ENCODE data around the gene SH3RF1.

Gene SH3RF1

DNA sequence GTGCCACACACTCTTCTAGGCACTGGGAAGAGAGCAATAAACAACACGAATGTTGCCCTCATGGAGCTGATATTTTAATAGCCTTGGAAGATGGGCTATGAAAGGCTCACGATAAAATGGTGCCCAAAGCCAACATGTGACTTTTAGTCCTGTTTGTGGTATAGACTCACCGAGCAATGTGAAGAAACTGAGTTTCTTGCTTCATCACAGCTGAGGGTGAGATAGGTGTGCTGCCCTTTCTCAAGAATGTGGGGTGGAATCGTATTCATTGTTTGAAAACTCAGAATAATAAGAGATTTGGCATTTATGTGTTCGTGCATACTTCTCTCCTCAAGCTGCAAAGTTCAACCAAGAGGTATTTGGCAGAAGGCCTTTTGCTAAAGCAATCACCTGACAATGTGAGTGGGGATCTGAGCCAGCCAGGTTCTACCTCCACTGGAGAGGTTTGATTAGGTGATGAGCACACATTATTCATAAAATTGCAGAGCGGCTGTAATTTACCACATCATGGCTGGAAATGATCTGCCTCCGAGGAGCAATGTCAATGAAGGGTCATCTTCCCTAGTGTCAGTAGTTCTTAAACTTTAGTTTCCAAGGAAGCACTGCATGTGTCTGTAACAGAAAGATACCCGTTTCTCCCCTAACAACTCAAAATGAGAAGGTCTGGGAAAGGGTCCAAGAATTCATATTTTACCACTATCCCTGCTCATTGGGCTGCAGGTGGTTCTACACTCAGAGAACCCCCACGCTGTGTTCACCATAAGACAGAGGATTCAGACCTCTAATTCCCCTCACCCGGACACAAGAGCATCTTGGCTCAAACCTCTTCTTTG is 218.8 kb downstream of the SH3RF1 start:
- no peak for TF ChIP-seq POLR2A (IDR thresholded peaks at IDR 0.05; ENCODE audit: low read depth, low read length)
- no peak for FAIRE-seq
- no peak for DNase-seq (ENCODE audit: insufficient read length, low spot score)

DNA sequence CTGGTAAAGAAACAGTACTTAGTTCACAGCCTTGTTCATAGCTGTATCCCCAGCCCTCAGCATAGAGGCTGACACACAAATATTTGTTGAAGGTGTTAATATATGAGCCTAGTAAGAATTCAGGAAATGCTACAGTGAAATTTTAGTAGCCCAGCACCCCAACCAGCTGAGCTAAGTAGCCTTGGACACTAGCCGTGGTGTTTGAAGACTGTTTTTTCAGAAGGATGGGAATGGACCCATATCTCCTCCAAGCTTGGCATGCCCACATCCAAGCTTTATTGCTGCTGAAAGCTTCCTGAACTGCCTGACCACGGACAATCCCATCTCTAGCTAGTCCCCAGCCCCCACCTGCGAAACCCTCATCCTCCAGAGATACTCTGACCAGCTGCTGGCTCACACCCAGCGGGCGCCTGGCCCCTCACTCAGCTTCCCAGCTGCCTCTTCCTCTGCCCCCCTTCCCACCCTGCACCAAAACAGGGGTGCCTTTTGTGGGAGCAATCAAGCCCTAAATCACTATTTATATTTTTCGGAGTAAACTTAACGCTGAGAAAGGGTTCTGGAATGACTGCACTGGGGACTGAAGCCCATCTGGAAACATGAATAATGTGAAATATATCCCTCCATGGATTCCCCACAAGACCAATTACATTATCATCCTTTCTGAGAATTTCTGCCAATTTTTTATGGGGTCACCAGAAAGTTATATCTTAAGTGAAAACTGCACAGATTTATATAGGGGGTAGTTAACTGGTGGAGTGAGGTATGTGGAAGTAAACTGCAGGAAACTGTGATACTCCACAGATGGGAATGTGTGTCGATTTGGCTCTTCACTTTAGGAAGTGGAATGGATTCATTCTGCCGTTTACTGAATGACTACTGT is 219.6 kb downstream of the SH3RF1 start:
- no peak for FAIRE-seq
- no peak for TF ChIP-seq POLR2A (IDR thresholded peaks at IDR 0.05; ENCODE audit: low read depth, low read length)
- no peak for DNase-seq (ENCODE audit: insufficient read length, low spot score)

DNA sequence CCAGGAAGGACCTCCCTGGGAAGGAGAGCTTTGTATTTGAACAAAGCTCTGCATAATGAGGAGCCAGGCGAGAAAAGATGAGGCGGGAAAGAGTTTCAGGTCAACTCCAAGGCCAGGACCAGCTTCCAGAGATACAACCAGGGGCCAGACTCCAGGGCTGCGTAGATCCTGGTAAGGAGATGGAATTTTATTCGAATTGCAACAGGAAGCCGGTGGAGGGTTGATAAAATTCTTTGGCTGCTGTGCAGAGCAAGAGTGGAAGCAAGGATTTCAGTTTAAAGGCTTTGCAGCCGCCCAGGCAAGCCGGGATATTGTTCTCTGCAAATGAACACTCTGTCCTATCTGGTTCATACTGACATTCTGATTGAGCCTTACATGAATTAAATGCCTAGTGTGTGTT is 220.5 kb downstream of the SH3RF1 start:
- DNase-seq (ENCODE audit: insufficient read length, low spot score), result no peak
- no peak for FAIRE-seq
- TF ChIP-seq POLR2A (IDR thresholded peaks at IDR 0.05; ENCODE audit: low read depth, low read length), result no peak

DNA sequence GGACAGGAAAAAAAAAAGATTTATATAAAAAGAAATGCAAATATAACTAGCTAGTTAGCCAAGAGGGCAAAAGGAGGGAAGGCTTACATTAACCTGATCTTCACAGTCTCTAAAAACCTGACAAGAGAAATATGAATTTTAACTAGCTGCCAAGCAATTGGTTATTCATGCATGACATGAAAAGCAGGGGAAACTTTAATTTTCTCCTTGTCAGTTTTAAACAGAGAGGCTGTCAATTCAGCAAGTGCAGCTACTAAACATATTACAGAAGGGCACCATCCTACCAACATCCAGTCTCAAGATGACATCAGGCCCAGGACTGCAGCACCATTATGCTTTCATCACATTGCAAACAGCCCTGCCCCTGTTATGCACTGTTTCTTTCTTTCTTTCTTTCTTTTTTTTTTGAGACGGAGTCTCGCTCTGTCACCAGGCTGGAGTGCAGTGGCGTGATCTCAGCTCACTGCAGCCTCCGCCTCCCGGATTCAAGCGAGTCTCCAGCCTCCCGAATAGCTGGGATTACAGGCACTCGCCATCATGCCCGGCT is 221.8 kb downstream of the SH3RF1 start:
- DNase-seq (ENCODE audit: insufficient read length, low spot score), result no peak
- no peak for FAIRE-seq
- TF ChIP-seq POLR2A (IDR thresholded peaks at IDR 0.05; ENCODE audit: low read depth, low read length), result no peak

DNA sequence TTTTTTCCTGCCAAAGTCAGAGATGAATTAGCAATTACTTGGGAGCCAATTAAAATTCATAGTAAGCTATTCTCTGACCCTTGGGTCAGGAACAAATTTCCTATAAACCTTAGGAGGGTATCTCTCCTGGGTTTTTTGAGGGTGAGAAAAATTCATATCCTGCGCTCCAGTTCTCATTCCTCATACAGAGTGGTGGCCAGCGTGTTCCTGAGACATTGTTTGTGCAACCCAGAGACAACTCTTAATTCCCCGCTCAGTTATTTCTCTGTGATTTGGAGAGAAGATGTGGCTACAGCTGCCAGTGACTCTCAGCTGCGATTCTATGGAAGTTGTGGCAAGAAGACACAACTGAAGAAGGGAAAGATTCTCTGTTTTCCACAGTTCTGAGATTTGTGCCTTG is 222.8 kb downstream of the SH3RF1 start:
- no peak for TF ChIP-seq POLR2A (IDR thresholded peaks at IDR 0.05; ENCODE audit: low read depth, low read length)
- FAIRE-seq, result no peak
- no peak for DNase-seq (ENCODE audit: insufficient read length, low spot score)

DNA sequence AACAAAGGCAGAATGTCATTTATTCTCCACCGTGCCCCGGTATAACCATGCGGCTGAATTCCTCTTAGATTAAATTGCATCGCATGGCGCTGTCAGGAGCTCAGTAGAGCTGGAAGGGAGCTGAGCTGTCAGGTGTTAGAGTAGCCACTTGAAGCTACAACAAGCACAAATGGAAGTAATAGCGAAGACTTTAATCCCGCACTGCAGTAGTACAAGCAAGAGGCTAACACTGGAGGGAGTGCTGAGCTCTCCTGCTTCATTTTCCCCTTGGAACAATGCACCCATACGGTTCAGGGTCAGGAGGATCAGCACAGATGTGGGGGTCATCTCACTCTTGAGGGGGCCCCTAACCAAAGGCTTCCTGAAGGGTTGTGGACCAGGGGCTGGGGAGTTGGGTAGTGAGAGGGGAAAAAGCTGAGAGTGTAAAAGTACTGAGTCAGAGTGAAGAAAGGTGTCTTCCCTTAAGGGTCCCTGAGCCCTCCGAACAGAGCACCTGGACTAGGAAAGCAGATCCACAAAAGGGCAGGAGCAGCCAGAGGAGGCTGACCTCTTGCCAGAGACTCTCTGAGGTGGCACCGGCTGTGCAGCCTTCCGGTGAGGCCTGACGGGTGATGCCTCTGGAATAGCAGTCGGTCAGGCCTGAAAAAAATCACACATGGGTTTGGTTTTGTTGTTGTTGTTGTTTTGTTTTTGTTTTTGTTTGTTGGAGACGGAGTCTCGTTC is 224.7 kb downstream of the SH3RF1 start:
- FAIRE-seq (no peak), DNase-seq (ENCODE audit: insufficient read length, low spot score) (no peak)
- TF ChIP-seq POLR2A (IDR thresholded peaks at IDR 0.05; ENCODE audit: low read depth, low read length), result no peak

DNA sequence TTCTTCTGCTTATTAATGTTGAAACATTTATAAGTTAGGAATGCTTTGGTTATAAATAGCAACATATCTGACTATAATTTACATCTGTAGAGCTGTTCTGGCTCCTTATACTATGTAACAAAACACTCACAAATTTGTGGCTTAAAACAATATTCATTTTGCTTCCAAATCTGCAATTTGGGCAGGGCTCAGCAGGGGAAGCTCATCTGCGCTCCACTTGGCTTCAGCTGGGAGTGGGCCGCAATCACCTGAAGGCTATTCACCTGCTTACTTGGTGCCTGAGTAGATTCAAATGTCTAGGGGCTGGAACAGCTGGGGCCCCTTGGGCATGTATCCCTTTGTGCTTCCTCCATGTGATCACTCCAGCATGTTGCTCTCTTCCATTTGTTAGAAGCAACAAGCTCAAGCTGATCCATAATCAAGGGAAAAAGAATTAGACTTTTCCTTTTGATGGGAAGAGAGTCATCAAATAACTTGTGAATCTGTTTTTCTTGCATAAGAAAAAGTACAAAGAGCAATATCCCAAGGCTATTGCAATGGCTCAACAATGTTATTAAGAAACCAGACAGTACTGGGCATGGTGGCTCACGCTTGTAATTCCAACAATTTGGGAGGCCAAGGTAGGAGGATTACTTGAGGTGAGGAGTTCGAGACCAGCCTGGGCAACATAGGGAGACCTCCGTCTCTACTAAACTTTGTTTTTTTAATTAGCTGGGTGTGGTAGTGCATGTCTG is 225.9 kb downstream of the SH3RF1 start:
- DNase-seq (ENCODE audit: insufficient read length, low spot score) (no peak), FAIRE-seq (no peak)
- no peak for TF ChIP-seq POLR2A (IDR thresholded peaks at IDR 0.05; ENCODE audit: low read depth, low read length)

Measured in H54 (cell line).